Measurements from ENCODE around the gene GPC3. TPM values are rescaled to one million over a fixed set of nuclear protein-coding genes. Genes with fewer than 3 reads are reported as not detected.

GPC3 gene
- polyA plus RNA-seq, 2 of the 4 experiments (the other 2 are of a cell fraction), result not detected

DNA sequence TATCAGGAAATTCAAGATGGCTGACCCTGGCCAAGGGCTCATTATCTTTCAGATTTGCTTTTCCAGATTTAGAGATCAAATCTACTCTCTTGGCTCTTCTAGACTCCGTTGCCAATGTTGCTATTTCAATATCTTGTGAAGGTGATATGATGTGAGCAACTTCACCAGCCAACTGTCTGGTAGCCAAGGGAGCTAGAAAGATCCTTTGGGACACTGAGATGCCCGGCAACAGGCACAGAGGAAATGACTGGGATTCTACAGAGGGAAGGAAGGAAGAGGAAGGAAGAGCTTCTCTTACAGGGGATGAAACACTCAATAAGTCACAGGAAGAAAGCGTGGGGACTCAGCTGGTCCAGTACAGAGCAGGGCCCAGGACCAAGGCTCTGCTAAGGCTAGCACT lies 448.3 kb downstream of the GPC3 start (continued):
- TF ChIP-seq, protein P1, sequence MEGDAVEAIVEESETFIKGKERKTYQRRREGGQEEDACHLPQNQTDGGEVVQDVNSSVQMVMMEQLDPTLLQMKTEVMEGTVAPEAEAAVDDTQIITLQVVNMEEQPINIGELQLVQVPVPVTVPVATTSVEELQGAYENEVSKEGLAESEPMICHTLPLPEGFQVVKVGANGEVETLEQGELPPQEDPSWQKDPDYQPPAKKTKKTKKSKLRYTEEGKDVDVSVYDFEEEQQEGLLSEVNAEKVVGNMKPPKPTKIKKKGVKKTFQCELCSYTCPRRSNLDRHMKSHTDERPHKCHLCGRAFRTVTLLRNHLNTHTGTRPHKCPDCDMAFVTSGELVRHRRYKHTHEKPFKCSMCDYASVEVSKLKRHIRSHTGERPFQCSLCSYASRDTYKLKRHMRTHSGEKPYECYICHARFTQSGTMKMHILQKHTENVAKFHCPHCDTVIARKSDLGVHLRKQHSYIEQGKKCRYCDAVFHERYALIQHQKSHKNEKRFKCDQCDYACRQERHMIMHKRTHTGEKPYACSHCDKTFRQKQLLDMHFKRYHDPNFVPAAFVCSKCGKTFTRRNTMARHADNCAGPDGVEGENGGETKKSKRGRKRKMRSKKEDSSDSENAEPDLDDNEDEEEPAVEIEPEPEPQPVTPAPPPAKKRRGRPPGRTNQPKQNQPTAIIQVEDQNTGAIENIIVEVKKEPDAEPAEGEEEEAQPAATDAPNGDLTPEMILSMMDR (IDR thresholded peaks at IDR 0.05), result no peak
- TF ChIP-seq CHD4 (IDR thresholded peaks at IDR 0.05; ENCODE audit: borderline replicate concordance), result no peak
- no peak for TF ChIP-seq ZC3H11A (IDR thresholded peaks at IDR 0.05)
- no peak for TF ChIP-seq CHD2 (IDR thresholded peaks at IDR 0.05; ENCODE audit: low read length, partially characterized antibody)
- TF ChIP-seq ESRRA (IDR thresholded peaks at IDR 0.05; ENCODE audit: borderline replicate concordance, low read length), result no peak
- TF ChIP-seq JUN (IDR thresholded peaks at IDR 0.05), result no peak
- TF ChIP-seq KDM5A (IDR thresholded peaks at IDR 0.05), result no peak

DNA sequence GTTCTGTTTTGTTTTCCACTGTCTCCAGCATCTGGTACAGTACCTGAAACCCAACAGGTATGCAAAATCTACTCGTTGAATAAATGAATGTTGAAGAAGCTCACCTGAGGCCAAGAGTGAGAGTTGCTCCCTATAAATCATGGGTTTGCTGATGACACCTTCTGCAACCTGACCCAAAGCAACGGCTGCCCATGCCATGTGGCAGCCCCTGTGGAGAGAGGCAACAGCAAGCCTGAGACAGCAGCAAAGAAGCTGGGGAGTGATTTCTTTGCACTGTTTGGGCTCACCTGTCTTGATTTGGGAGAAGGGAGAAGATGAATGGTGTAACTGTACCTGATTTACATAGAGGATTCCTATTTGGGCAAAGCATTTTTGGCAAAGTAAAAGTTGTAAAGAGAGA lies 450.3 kb downstream of the GPC3 start:
- no peak overlapping the region for H3K27ac ChIP-seq
- H3K9me3 ChIP-seq, result no peaks in the 10 kb centered on the region
- ChIA-PET POLR2A (no interaction called here), CTCF (no interaction called here)
- DNase-seq (ENCODE audit: low read depth in 1 of 2, low spot score in 1 of 2), result no peak
- ATAC-seq, result no peak
- TF ChIP-seq, protein P1 (IDR thresholded peaks at IDR 0.05), result no peak
- TF ChIP-seq KDM5A (IDR thresholded peaks at IDR 0.05) (no peak), MYC (IDR thresholded peaks at IDR 0.05; ENCODE audit: borderline replicate concordance, low read length) (no peak), ZSCAN20 (CRISPR knock-in tag; IDR thresholded peaks at IDR 0.05) (no peak), RNF2 (IDR thresholded peaks at IDR 0.05; ENCODE audit: borderline replicate concordance, low read depth) (no peak), GATA3 (IDR thresholded peaks at IDR 0.05; ENCODE audit: borderline replicate concordance) (no peak), HEYL (CRISPR knock-in tag; IDR thresholded peaks at IDR 0.05) (no peak), EP300 (IDR thresholded peaks at IDR 0.05) (no peak), MAFK (IDR thresholded peaks at IDR 0.05; ENCODE audit: partially characterized antibody) (no peak), ZFP36 (IDR thresholded peaks at IDR 0.05; ENCODE audit: borderline replicate concordance, partially characterized antibody) (no peak), HOXB5 (CRISPR knock-in tag; IDR thresholded peaks at IDR 0.05) (no peak), RARB (CRISPR knock-in tag; IDR thresholded peaks at IDR 0.05) (no peak)
- TF ChIP-seq, protein P2, sequence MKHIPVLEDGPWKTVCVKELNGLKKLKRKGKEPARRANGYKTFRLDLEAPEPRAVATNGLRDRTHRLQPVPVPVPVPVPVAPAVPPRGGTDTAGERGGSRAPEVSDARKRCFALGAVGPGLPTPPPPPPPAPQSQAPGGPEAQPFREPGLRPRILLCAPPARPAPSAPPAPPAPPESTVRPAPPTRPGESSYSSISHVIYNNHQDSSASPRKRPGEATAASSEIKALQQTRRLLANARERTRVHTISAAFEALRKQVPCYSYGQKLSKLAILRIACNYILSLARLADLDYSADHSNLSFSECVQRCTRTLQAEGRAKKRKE (CRISPR knock-in tag; IDR thresholded peaks at IDR 0.05; ENCODE audit: low read depth), result no peak
- TF ChIP-seq, protein P3, sequence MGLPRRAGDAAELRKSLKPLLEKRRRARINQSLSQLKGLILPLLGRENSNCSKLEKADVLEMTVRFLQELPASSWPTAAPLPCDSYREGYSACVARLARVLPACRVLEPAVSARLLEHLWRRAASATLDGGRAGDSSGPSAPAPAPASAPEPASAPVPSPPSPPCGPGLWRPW (IDR thresholded peaks at IDR 0.05), result no peak
- TF ChIP-seq, protein P4, sequence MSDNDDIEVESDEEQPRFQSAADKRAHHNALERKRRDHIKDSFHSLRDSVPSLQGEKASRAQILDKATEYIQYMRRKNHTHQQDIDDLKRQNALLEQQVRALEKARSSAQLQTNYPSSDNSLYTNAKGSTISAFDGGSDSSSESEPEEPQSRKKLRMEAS (IDR thresholded peaks at IDR 0.05), result no peak
- no peaks in the 10 kb centered on the region for H3K4me1 ChIP-seq
- no peak overlapping the region for H3K4me2 ChIP-seq
- H3K4me3 ChIP-seq, result no peak overlapping the region
- 0% methylated on average over 1 of the region's 2 CpGs for WGBS (ENCODE audit: missing lambda C conversion rate)
- no peak for FAIRE-seq

DNA sequence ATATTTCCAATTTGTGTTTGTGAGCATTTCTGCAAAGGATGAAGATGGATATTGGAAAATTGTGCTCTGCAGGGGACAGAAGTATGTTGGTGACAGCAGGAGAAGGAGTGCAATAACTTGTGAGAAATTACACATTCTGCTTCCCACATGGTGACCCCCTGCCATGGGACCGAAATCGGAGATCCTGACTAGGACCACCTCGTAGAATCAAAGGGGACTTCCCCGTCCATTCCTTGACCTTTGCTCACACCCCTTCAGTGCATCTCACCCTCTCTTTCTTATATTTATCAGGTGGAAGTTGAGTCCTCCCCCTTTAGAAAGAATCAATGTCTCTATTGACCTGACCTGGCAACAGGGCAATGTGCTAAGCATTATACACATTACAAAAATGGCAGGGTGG lies 451.2 kb downstream of the GPC3 start:
- WGBS (ENCODE audit: missing lambda C conversion rate), result 7% methylated on average over 4 of the region's 4 CpGs
- no peak for FAIRE-seq
- DNase-seq (ENCODE audit: low read depth in 1 of 2, low spot score in 1 of 2), result no peak

More for the DNA sequence above, 451.2 kb downstream of the GPC3 start:
- no peak overlapping the region for H3K4me3 ChIP-seq
- no peaks in the 10 kb centered on the region for H3K4me1 ChIP-seq
- no peak for TF ChIP-seq CHD4 (IDR thresholded peaks at IDR 0.05; ENCODE audit: borderline replicate concordance)
- TF ChIP-seq RFX5 (IDR thresholded peaks at IDR 0.05), result no peak
- no peak for TF ChIP-seq KDM5A (IDR thresholded peaks at IDR 0.05)
- no peak for TF ChIP-seq NR3C1 (IDR thresholded peaks at IDR 0.05)
- TF ChIP-seq, protein P3 (IDR thresholded peaks at IDR 0.05), result no peak
- TF ChIP-seq, protein P2 (CRISPR knock-in tag; IDR thresholded peaks at IDR 0.05; ENCODE audit: low read depth), result no peak
- TF ChIP-seq CEBPB (IDR thresholded peaks at IDR 0.05), result no peak
- TF ChIP-seq KDM1A (IDR thresholded peaks at IDR 0.05; ENCODE audit: low read depth), result no peak
- TF ChIP-seq RARB (CRISPR knock-in tag; IDR thresholded peaks at IDR 0.05), result no peak
- no peak for TF ChIP-seq TP53 (CRISPR knock-in tag; IDR thresholded peaks at IDR 0.05)
- TF ChIP-seq, protein P4 (IDR thresholded peaks at IDR 0.05), result no peak
- TF ChIP-seq, protein P5, sequence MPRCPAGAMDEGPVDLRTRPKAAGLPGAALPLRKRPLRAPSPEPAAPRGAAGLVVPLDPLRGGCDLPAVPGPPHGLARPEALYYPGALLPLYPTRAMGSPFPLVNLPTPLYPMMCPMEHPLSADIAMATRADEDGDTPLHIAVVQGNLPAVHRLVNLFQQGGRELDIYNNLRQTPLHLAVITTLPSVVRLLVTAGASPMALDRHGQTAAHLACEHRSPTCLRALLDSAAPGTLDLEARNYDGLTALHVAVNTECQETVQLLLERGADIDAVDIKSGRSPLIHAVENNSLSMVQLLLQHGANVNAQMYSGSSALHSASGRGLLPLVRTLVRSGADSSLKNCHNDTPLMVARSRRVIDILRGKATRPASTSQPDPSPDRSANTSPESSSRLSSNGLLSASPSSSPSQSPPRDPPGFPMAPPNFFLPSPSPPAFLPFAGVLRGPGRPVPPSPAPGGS (IDR thresholded peaks at IDR 0.05), result no peak
- H3K9me3 ChIP-seq, result no peaks in the 10 kb centered on the region
- no peak overlapping the region for H3K27ac ChIP-seq
- H3K4me2 ChIP-seq, result no peak overlapping the region
- POLR2A ChIA-PET, result no interaction called here
- ATAC-seq, result no peak
- CTCF ChIA-PET, result no interaction called here
